ENCODE results near the gene SAMM50.

The SAMM50 gene

DNA sequence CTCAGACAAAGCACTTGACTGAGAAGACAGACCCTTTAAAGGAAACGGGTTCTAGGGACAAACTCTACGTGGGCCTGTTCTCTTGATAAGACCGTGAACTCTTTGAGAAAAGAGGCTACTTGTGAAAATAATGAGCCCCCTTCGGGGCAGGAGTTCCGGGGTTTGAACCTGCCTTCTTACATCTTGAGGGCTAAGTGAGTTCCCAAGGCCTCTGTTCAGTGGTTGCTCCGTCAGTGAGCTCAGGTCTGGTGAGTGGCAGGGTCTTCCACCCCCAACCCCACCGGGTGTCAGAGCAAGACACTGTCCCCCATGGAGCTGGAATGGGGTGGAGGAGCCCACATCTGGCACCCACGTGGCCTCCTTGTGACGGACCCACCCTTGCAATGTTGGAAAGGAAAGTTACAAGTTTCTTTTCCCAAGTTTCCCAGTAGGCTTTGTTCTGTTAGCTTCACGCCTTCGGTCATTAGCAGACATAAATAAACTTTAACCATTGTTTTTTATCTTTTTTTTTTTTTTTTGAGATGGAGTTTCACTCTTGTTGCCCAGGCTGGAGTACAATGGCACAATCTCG is 6.3 kb upstream of the SAMM50 start:
- no peaks in the 10 kb centered on the region for H3K9me3 ChIP-seq (ENCODE audit: insufficient read depth, low read length)
- H3K9me2 ChIP-seq (replicated peaks; ENCODE audit: insufficient read depth, low read length) = no peaks in the 10 kb centered on the region
- H4K20me1 ChIP-seq (ENCODE audit: low read depth, low read length) = no peaks in the 10 kb centered on the region
- H2AFZ ChIP-seq (ENCODE audit: low read depth, low read length, severe bottlenecking) = no peak overlapping the region
- no peaks in the 10 kb centered on the region for H3K27me3 ChIP-seq (ENCODE audit: low read length)
- no peaks in the 10 kb centered on the region for H3K36me3 ChIP-seq (ENCODE audit: low read length)
- TF ChIP-seq EZH2phosphoT487 (conservative IDR thresholded peaks at IDR 0.05; ENCODE audit: low read length) = no peak
- TF ChIP-seq, protein P1, sequence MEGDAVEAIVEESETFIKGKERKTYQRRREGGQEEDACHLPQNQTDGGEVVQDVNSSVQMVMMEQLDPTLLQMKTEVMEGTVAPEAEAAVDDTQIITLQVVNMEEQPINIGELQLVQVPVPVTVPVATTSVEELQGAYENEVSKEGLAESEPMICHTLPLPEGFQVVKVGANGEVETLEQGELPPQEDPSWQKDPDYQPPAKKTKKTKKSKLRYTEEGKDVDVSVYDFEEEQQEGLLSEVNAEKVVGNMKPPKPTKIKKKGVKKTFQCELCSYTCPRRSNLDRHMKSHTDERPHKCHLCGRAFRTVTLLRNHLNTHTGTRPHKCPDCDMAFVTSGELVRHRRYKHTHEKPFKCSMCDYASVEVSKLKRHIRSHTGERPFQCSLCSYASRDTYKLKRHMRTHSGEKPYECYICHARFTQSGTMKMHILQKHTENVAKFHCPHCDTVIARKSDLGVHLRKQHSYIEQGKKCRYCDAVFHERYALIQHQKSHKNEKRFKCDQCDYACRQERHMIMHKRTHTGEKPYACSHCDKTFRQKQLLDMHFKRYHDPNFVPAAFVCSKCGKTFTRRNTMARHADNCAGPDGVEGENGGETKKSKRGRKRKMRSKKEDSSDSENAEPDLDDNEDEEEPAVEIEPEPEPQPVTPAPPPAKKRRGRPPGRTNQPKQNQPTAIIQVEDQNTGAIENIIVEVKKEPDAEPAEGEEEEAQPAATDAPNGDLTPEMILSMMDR (IDR thresholded peaks at IDR 0.05; ENCODE audit: insufficient read depth, low read length, poor library complexity, severe bottlenecking) = no peak
- no peaks in the 10 kb centered on the region for H3F3A ChIP-seq (ENCODE audit: insufficient read depth)
- H3K9ac ChIP-seq (ENCODE audit: low read length) = no peak overlapping the region
- H3K4me2 ChIP-seq (ENCODE audit: low read depth, low read length, poor library complexity, severe bottlenecking) = no peak overlapping the region
- no peak overlapping the region for H3K4me3 ChIP-seq (ENCODE audit: insufficient read depth, low read length, poor library complexity, severe bottlenecking)
- H3K27ac ChIP-seq (ENCODE audit: low read depth, low read length) = no peak overlapping the region
- no peaks in the 10 kb centered on the region for H3K79me2 ChIP-seq (ENCODE audit: insufficient read depth, low read length)

DNA sequence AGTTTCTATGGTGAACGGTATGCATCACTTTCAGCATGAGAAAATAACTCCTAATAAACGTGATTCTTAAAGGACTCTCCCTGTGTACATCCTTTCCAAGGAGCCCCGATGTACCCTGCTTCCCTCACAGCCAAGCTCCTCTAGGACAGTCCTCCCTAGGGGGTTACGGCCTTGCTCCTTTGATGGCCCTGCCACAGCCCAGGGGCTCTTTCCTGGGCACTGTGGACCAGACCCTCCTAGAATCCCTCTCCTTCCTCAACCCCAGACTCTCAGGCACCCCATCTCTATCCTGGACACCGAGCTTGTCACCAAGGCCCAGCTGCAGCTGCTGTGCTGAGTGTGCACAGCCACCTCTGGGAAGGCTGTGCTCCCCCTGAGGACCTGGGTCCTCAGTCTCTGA is 3.9 kb upstream of the SAMM50 start:
- Histone ChIP-seq H2AFZ (ENCODE audit: low read depth, low read length, severe bottlenecking) (no peak overlapping the region), H4K20me1 (ENCODE audit: low read depth, low read length) (no peaks in the 10 kb centered on the region), H3K9me3 (ENCODE audit: insufficient read depth, low read length) (no peaks in the 10 kb centered on the region), H3K9ac (ENCODE audit: low read length) (no peak overlapping the region), H3K27ac (ENCODE audit: low read depth, low read length) (no peak overlapping the region), H3K9me2 (replicated peaks; ENCODE audit: insufficient read depth, low read length) (no peaks in the 10 kb centered on the region), H3F3A (ENCODE audit: insufficient read depth) (no peaks in the 10 kb centered on the region), H3K4me2 (ENCODE audit: low read depth, low read length, poor library complexity, severe bottlenecking) (no peak overlapping the region), H3K36me3 (ENCODE audit: low read length) (no peaks in the 10 kb centered on the region), H3K4me3 (ENCODE audit: insufficient read depth, low read length, poor library complexity, severe bottlenecking) (no peak overlapping the region), H3K27me3 (ENCODE audit: low read length) (no peaks in the 10 kb centered on the region), H3K79me2 (ENCODE audit: insufficient read depth, low read length) (peaks cover 15% of the 10 kb centered on the region)
- TF ChIP-seq EZH2phosphoT487 (conservative IDR thresholded peaks at IDR 0.05; ENCODE audit: low read length) = no peak
- TF ChIP-seq, protein P1 (IDR thresholded peaks at IDR 0.05; ENCODE audit: insufficient read depth, low read length, poor library complexity, severe bottlenecking) = no peak

DNA sequence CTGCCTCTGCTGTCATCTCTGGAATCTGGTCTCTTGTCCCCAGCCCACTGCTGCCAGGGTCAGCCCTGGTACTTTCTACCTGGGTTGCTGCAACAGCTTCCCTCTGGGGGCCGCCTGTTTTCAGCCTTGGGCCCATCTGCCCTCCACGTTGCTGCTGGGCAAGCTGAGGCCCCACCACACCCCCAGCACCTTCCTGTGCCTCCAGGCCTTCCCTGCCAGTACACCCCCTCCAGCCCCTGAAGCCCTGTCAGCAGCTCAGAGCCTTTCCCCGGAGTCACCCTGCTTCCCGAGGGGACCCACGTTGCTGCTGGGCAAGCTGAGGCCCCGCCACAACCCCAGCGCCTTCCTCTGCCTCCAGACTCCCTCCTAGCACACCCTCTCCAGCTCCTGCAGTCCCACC is 3.3 kb upstream of the SAMM50 start:
- Histone ChIP-seq H3K27me3 (ENCODE audit: low read length) (no peaks in the 10 kb centered on the region), H4K20me1 (ENCODE audit: low read depth, low read length) (no peaks in the 10 kb centered on the region), H2AFZ (ENCODE audit: low read depth, low read length, severe bottlenecking) (no peak overlapping the region), H3K9ac (ENCODE audit: low read length) (no peak overlapping the region), H3K27ac (ENCODE audit: low read depth, low read length) (no peak overlapping the region), H3K4me3 (ENCODE audit: insufficient read depth, low read length, poor library complexity, severe bottlenecking) (no peak overlapping the region), H3K4me2 (ENCODE audit: low read depth, low read length, poor library complexity, severe bottlenecking) (no peak overlapping the region), H3K36me3 (ENCODE audit: low read length) (no peaks in the 10 kb centered on the region), H3K79me2 (ENCODE audit: insufficient read depth, low read length) (peaks cover 21% of the 10 kb centered on the region), H3F3A (ENCODE audit: insufficient read depth) (no peaks in the 10 kb centered on the region), H3K9me3 (ENCODE audit: insufficient read depth, low read length) (no peaks in the 10 kb centered on the region), H3K9me2 (replicated peaks; ENCODE audit: insufficient read depth, low read length) (no peaks in the 10 kb centered on the region)
- TF ChIP-seq EZH2phosphoT487 (conservative IDR thresholded peaks at IDR 0.05; ENCODE audit: low read length) = no peak
- TF ChIP-seq, protein P1 (IDR thresholded peaks at IDR 0.05; ENCODE audit: insufficient read depth, low read length, poor library complexity, severe bottlenecking) = no peak

Measured in SU-DHL-6 (cell line).